Caco-2 (cell line): ENCODE results near the gene PTPRN2. TPM values are rescaled to one million over a fixed set of nuclear protein-coding genes. Genes with fewer than 3 reads are reported as not detected.

Source experiments
- BruUV-seq: library from RNA; stranded (reverse); fragments of 400-500 nt; replicated peaks from 2 replicates; lab custom pipeline; 2021; lab: Mats Ljungman, UMichigan
- CTCF ChIA-PET: fragments of 300-600 bp; sonication (Branson Sonifier 250); formaldehyde crosslinking; loops from one replicate; lab custom pipeline; 2022; ENCODE audit warnings: antibody characterized with exemption; lab: Charles Lee
- POLR2A ChIA-PET: fragments of 300-600 bp; sonication (Branson Sonifier 250); formaldehyde crosslinking; loops from one replicate; lab custom pipeline; 2022; ENCODE audit warnings: antibody characterized with exemption; lab: Charles Lee
- DNase-seq, 2 experiments: peaks; one replicate each; pipeline versions ENCODE4 v3.0.0 to v3.0.0-alpha.2; 2020 to 2022
- H3K27me3 ChIP-seq: replicated peaks from 2 replicates; pipeline ENCODE4 v1.6.0; 2011; ENCODE audit warnings: low read length; ENCODE audit not compliant: control insufficient read depth, insufficient read depth
- H3K36me3 ChIP-seq: 2 replicates; pipeline ENCODE4 v1.5.1; 2011; ENCODE audit warnings: low read length; ENCODE audit not compliant: control insufficient read depth, insufficient read depth
- H3K4me1 ChIP-seq: fragments of 250-450 bp; sonication (Bioruptor Pico); 2 replicates; pipeline ENCODE4 v1.5.1; 2020; ENCODE audit warnings: mild to moderate bottlenecking
- H3K4me3 ChIP-seq: 2 replicates; pipeline ENCODE4 v1.5.1; 2011; ENCODE audit warnings: low read depth, mild to moderate bottlenecking, control low read depth, low read length
- H3K9me3 ChIP-seq: fragments of 250-450 bp; sonication (Bioruptor Pico); 2 replicates; pipeline ENCODE4 v1.5.1; 2020; ENCODE audit warnings: mild to moderate bottlenecking, moderate library complexity
- H3K27ac Mint-ChIP-seq: one replicate; pipeline ENCODE4 v1.8.0; 2022; ENCODE audit warnings: mixed read lengths; ENCODE audit not compliant: unreplicated experiment
- H3K27me3 Mint-ChIP-seq: one replicate; pipeline ENCODE4 v1.8.0; 2022; ENCODE audit warnings: mixed read lengths; ENCODE audit not compliant: insufficient read depth, unreplicated experiment
- H3K36me3 Mint-ChIP-seq: one replicate; pipeline ENCODE4 v1.8.0; 2022; ENCODE audit warnings: mild to moderate bottlenecking, mixed read lengths; ENCODE audit not compliant: insufficient read depth, unreplicated experiment
- H3K4me1 Mint-ChIP-seq: one replicate; pipeline ENCODE4 v1.8.0; 2022; ENCODE audit warnings: low read depth, mixed read lengths; ENCODE audit not compliant: unreplicated experiment
- H3K4me3 Mint-ChIP-seq: one replicate; pipeline ENCODE4 v1.8.0; 2022; ENCODE audit warnings: mild to moderate bottlenecking, moderate library complexity, mixed read lengths; ENCODE audit not compliant: unreplicated experiment
- H3K9me3 Mint-ChIP-seq: one replicate; pipeline ENCODE4 v1.8.0; 2022; ENCODE audit warnings: mixed read lengths; ENCODE audit not compliant: unreplicated experiment
- intact Hi-C: fragments of 100-400 bp; cut with micrococcal nuclease; formaldehyde crosslinking; loops from one replicate; pipeline ENCODE4 v1.10.0; 2022; ENCODE audit not compliant: unreplicated experiment
- total RNA-seq: library from RNA; stranded (reverse); gene quantifications from 2 replicates; pipeline ENCODE4 v1.2.3, GENCODE V29; 2022
- TF ChIP-seq, protein P1 (sequence below), 2 experiments: fragments of 200-600 bp in 1 of 2; IDR thresholded peaks; 1 replicate in 1 of 2; 2 replicates in 1 of 2; pipeline versions ENCODE4 v1.5.1 to v1.8.0; 2011 to 2022; ENCODE audit warnings: antibody characterized with exemption in 1 of 2, control low read depth in 1 of 2, inconsistent platforms in 1 of 2, low read depth in 1 of 2, low read length in 1 of 2, mild to moderate bottlenecking in 1 of 2, moderate library complexity in 1 of 2; ENCODE audit not compliant: insufficient read depth in 1 of 2, severe bottlenecking in 1 of 2, unreplicated experiment in 1 of 2

The PTPRN2 gene
- total RNA-seq, 1 experiment from 2014 or later = 1.4 TPM

DNA sequence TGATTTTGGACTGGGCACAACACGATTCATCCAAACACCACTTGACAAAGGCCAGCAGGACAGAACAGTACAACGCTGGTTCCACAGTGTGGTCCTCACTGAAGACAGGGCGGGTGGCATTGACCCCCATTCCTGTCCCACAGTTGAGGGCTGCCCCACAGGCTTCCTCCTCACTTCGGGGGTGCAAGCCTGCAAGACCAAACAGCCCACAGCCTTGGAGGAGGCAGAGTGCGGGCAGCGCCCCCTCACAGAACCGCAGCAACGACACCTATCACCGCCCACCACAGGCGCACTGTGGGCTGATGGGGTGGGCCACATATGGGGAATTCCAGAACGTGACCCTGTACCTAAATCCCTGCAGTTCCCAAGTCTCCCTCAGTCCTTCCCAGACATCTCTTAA, 70.6 kb downstream of the PTPRN2 start:
- H3K36me3 ChIP-seq = no peaks in the 10 kb centered on the region
- no peaks in the 10 kb centered on the region for H3K4me1 ChIP-seq
- H3K9me3 ChIP-seq = no peaks in the 10 kb centered on the region
- ChIA-PET CTCF (no interaction called here), POLR2A (no interaction called here)
- H3K27me3 ChIP-seq = no peaks in the 10 kb centered on the region
- H3K9me3 Mint-ChIP-seq = peaks cover 28% of the 10 kb centered on the region
- H3K4me3 ChIP-seq = no peak overlapping the region
- DNase-seq = no peak
- H3K4me3 Mint-ChIP-seq = no peak overlapping the region
- H3K4me1 Mint-ChIP-seq = peaks cover 8% of the 10 kb centered on the region
- H3K27me3 Mint-ChIP-seq = peaks cover 3% of the 10 kb centered on the region
- no TSS peak for BruUV-seq
- H3K27ac Mint-ChIP-seq = no peak overlapping the region
- intact Hi-C loops = no loop called here
- TF ChIP-seq, protein P1, sequence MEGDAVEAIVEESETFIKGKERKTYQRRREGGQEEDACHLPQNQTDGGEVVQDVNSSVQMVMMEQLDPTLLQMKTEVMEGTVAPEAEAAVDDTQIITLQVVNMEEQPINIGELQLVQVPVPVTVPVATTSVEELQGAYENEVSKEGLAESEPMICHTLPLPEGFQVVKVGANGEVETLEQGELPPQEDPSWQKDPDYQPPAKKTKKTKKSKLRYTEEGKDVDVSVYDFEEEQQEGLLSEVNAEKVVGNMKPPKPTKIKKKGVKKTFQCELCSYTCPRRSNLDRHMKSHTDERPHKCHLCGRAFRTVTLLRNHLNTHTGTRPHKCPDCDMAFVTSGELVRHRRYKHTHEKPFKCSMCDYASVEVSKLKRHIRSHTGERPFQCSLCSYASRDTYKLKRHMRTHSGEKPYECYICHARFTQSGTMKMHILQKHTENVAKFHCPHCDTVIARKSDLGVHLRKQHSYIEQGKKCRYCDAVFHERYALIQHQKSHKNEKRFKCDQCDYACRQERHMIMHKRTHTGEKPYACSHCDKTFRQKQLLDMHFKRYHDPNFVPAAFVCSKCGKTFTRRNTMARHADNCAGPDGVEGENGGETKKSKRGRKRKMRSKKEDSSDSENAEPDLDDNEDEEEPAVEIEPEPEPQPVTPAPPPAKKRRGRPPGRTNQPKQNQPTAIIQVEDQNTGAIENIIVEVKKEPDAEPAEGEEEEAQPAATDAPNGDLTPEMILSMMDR (IDR thresholded peaks at IDR 0.05; ENCODE audit: insufficient read depth in 1 of 2, low read depth in 1 of 2, low read length in 1 of 2, severe bottlenecking in 1 of 2, unreplicated experiment in 1 of 2) = no peak
- H3K36me3 Mint-ChIP-seq = peaks cover 17% of the 10 kb centered on the region

DNA sequence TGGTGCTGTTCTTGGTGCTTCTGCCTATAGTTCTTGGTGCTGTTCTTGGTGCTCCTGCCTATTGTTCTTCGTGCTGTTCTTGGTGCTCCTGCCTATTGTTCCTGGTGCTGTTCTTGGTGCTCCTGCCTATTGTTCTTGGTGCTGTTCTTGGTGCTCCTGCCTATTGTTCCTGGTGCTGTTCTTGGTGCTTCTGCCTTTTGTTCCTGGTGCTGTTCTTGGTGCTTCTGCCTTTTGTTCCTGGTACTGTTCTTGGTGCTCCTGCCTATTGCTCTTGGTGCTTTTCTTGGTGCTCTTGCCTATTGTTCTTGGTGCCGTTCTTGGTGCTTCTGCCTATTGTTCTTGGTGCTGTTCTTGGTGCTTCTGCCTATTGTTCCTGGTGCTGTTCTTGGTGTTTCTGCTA, 71.1 kb downstream of the PTPRN2 start:
- Histone ChIP-seq H3K4me3 (no peak overlapping the region), H3K4me1 (no peaks in the 10 kb centered on the region), H3K27me3 (no peaks in the 10 kb centered on the region), H3K9me3 (no peaks in the 10 kb centered on the region; the same call in 1 of the 2 replicates), H3K36me3 (no peaks in the 10 kb centered on the region)
- Mint-ChIP-seq H3K36me3 (peaks cover 18% of the 10 kb centered on the region), H3K27ac (no peak overlapping the region), H3K4me3 (no peak overlapping the region), H3K4me1 (peaks cover 8% of the 10 kb centered on the region), H3K27me3 (peaks cover 3% of the 10 kb centered on the region), H3K9me3 (peaks cover 34% of the 10 kb centered on the region)
- CTCF ChIA-PET = no interaction called here
- intact Hi-C loops = no loop called here
- DNase-seq = no peak
- TF ChIP-seq, protein P1 (IDR thresholded peaks at IDR 0.05; ENCODE audit: insufficient read depth in 1 of 2, low read depth in 1 of 2, low read length in 1 of 2, severe bottlenecking in 1 of 2, unreplicated experiment in 1 of 2) = no peak
- POLR2A ChIA-PET = no interaction called here
- BruUV-seq = no TSS peak

DNA sequence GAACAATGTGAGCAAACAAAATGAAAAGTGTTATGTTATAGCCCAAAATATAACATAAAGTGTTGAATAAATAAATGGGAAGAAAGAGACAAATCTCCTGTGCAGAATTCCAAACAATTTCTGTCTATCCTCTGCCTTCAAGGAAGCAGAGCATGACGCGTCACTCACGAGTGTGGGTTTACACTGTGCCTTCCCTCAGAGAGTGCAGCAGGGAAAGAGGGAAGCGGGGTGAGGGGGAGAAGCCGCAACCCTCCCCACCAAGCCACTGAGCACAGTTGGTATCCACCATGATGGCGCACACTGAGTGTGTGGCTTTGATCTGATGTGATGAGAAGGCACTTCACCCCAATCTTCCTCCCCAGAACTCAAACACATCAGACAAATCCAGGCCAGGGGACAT, 74.8 kb downstream of the PTPRN2 start:
- H3K9me3 ChIP-seq = peaks cover 4% of the 10 kb centered on the region; the same call in 1 of the 2 replicates
- no peaks in the 10 kb centered on the region; the same call in none of the 2 replicates for H3K36me3 ChIP-seq
- H3K9me3 Mint-ChIP-seq = peaks cover 56% of the 10 kb centered on the region
- DNase-seq = no peak
- CTCF ChIA-PET = no interaction called here
- no peaks in the 10 kb centered on the region for H3K4me1 ChIP-seq
- BruUV-seq = no TSS peak
- H3K4me3 ChIP-seq = no peak overlapping the region
- peaks cover 3% of the 10 kb centered on the region for H3K27me3 Mint-ChIP-seq
- peaks cover 8% of the 10 kb centered on the region for H3K4me1 Mint-ChIP-seq
- TF ChIP-seq, protein P1 (IDR thresholded peaks at IDR 0.05; ENCODE audit: insufficient read depth in 1 of 2, low read depth in 1 of 2, low read length in 1 of 2, severe bottlenecking in 1 of 2, unreplicated experiment in 1 of 2) = no peak
- H3K27ac Mint-ChIP-seq = no peak overlapping the region
- H3K4me3 Mint-ChIP-seq = no peak overlapping the region
- POLR2A ChIA-PET = no interaction called here
- intact Hi-C loops = no loop called here
- no peaks in the 10 kb centered on the region for H3K27me3 ChIP-seq
- H3K36me3 Mint-ChIP-seq = peaks cover 21% of the 10 kb centered on the region
